ENCODE results near the gene PCGF6.
A peak's percentile ranks its signal among the peaks of the same experiment; 100 is the strongest.
"Not testable (repeated sequence)": the region's sequence is repeated elsewhere in the genome, so short reads cannot be mapped to it uniquely, and the experiment has no call there.

PCGF6 gene, protein sequence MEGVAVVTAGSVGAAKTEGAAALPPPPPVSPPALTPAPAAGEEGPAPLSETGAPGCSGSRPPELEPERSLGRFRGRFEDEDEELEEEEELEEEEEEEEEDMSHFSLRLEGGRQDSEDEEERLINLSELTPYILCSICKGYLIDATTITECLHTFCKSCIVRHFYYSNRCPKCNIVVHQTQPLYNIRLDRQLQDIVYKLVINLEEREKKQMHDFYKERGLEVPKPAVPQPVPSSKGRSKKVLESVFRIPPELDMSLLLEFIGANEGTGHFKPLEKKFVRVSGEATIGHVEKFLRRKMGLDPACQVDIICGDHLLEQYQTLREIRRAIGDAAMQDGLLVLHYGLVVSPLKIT

DNA sequence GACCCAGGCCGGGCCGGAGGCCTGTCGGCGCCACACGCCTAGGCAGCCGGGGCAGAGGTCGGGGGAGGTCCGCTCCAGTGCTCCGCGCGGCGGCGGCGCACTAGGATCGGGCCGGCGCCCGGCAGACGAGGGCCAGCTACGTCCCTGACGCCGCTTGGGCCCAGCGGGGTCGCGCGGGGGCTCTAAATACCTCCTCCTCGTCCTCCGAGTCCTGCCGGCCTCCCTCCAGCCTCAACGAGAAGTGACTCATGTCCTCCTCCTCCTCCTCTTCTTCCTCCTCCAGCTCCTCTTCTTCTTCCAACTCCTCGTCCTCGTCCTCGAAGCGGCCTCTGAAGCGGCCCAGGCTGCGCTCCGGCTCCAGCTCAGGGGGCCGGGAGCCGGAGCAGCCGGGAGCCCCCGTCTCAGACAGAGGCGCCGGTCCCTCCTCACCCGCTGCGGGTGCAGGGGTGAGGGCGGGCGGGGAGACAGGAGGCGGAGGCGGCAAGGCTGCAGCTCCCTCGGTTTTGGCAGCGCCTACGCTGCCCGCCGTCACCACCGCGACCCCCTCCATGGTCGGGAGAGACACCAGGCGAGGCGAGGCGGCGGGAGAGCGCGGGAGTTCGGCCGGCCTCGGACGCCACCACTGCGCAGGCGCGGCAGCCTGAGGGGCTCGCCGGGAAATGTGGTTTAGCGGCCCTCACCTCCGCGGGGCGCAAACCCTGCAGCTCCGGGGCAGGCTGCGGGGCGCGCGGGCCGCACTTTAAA, at the start of gene PCGF6:
TSS of gene PCGF6 (minus strand) at position 624 of the 744 bp plus-strand sequence. CDS start at position 550, 74 bp downstream.
- peak; percentile 93 for DNase-seq

DNA sequence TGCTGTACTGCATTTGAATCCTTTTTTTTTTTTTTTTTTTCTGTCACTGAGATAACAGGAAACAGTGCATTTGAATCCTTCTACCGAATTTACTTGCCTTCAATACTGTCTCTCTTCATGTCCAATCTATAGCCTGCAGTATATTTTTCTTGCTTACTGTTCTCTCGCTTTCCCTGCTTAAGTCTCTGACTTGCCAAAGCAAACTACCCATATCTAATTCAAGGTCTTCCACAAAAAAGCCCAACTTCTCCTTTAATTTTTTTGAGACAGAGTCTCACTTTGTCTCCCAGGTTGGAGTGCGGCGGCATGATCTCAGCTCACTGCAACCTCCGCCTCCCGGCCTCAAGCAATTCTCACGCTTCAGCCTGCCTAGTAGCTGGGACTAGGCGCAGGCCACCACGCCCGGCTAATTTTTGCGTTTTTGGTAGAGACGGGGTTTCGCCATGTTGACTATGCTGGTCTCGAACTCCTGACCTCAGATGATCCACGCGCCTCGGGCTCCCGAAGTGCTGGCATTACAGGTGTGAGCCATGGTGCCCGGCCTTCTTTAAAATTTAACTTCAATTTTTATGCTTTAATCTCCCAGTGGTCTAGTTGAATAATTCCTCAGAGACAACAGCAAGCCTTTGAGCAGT, 46.4 kb upstream of the PCGF6 start:
- peak; percentile 12 for DNase-seq

DNA sequence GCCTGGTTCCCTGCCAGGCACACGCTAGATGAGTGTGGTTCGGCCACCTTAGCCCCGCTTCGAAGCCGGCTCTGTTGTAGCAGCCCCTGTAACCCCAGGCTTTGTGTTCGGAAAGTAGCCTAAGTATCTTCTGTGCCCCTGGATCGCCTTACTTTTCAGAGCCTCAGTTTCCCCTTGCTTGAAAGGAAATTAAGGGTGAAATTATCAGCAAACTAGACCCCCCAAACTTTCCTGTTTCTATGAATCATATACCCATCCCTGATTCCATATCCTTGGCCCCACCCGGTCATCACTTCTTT, 45.8 kb upstream of the PCGF6 start:
- no peak for DNase-seq

DNA sequence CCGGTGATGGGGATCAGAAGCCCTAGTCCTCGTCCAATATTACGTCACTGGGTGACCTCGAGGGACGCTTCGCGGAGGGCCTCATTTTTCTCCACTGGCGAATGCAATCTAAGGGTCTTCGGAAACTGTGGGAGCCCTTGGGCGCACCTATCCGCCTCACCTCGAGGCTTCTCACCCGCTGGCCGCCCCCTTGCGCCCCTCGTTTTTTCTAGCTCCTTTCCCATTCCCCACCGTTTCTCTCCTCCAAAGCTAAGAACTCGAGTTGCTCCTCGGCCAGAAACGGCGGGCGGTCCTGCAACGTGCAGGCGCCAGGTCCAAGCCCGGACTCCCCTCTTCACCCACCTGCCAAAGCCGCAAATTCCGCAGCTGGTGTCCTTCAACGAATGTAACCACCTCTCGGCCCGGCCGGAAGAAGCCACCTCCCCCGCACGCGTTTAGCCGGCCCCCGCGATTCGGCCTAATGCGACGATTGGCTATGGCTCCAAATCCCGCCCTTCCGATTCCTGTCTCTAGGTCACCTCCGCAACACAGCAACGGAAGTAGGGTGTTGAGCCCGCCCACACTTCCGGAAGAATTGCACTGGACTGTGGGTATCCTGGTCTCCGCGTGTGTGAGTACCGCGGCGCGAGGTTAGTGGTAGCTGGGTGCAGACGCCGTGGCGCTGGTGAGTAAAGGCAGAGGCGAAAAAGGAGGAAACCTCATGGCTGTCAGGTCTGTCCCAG, 45.3 kb upstream of the PCGF6 start, which contains the start of the genes ATP5MK and PDCD11:
TSS of gene ATP5MK (minus strand) at position 409 of the 722 bp plus-strand sequence. CDS start 4,018 bp downstream, outside the sequence.
TSS of gene PDCD11 (plus strand) at position 560 of the 722 bp plus-strand sequence. CDS start 1,801 bp downstream, outside the sequence.
- DNase-seq: peak; percentile 100

DNA sequence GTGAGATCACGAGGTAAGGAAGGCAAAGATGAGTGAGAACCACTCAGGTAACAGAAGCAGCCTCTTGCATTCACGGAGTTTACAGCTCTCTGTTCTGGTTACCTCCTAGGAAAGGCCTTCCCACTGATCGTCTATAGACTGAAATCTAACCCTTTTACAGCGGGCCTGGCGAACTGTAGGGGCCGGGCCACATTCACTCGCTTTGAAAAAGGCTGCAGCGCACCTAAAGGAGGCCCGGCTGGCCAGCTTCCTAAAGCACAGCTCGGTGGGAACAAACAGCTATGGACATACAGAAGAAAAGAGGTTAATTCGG, 44.8 kb upstream of the PCGF6 start:
- peak; percentile 43 for DNase-seq

DNA sequence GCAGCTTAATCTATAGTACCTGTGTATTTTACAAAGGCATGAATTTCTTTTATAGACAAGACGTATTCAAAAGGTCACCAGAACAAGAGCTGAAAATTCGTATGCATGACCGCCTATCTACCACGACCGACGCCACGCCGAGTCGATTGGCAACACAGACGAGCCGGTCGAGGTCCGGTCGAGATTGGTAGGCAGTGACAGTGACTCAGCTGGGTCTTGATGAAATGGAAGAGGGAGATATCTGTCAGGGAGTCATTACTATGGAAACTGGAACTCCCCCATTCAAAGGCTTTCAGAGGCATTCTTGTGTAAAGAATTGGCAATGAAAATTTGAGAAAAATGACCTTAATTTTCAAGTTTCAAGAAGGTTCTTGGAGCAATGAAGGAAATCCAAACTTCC, 43.2 kb upstream of the PCGF6 start:
- DNase-seq: peak; percentile 32

DNA sequence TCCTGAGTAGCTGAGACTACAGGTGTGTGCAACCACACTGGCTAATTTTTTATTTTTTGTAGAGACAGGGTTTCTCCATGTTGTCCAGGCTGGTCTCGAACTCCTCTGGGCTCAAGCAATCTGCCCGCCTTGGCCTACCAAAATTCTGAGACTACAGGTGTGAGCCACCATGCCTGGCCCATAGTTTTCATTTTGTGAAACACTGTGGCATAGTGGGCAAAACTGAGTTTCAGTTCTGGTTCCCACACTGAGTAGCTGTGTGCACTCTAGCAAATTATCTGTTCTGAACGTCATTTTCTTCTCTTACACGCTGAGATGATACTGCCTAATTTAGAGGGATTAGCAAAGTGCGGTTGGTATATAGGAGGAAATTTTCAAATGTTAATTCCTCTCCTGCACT, 31.8 kb upstream of the PCGF6 start:
- DNase-seq: no peak

DNA sequence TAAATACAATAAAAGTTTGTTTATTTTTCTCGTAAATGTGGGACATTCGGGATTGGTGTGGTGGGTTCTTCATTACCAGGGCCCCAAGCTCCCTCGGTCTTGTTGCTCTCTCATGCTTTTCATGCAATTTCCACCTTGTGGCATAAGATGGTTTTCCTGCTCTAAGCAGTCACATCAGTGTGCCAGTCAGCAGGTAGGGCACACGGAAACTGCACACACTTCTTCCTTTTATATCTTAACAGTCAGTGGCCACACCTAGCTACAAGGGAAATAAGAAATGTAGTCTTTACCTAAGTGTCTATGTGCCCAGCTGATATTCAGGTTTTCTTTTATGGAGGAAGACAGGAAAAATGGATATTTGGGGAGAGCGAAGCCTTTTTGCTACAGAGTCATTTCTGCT, 23.3 kb upstream of the PCGF6 start:
- DNase-seq: no peak

DNA sequence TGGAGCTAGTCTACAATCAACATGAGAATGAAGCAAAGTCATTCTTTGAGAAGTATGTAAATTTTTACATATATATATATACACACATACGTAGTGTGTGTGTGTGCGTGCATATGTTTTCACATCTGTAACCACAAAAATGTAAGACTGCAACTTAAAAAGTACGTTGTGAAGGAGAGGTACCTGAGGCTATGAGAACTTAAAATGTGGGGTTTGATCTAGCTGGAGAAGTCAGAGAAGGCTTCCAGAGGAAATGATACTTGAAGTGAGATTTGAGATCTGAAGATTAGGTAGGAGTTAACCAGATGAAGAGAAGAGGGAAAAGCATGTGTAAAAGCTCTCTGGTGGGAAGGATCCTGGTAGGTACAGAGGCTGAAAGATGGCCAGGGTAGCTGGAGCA, 22.6 kb upstream of the PCGF6 start:
- no peak for DNase-seq

DNA sequence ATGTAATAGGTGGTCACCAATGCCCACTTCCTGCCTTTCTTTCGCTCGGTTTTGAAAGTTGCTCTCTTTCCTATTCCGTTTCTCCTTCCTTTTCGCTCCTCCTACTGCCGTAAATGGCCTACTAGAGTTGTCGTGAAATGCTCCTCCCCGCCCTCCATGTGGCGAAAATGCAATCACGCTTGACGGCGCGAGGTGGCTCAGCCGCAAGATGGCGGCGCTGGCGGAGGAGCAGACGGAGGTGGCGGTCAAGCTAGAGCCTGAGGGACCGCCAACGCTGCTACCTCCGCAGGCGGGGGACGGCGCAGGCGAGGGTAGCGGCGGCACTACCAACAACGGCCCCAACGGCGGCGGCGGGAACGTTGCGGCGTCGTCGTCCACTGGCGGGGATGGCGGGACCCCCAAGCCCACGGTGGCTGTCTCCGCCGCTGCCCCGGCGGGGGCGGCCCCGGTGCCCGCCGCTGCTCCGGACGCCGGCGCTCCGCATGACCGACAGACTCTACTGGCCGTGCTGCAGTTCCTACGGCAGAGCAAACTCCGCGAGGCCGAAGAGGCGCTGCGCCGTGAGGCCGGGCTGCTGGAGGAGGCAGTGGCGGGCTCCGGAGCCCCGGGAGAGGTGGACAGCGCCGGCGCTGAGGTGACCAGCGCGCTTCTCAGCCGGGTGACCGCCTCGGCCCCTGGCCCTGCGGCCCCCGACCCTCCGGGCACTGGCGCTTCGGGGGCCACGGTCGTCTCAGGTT, 17.0 kb upstream of the PCGF6 start, which contains the start of gene TAF5:
TSS of gene TAF5 (plus strand) at position 195 of the 737 bp plus-strand sequence. CDS start at position 209, 14 bp downstream.
- DNase-seq: peak; percentile 99

DNA sequence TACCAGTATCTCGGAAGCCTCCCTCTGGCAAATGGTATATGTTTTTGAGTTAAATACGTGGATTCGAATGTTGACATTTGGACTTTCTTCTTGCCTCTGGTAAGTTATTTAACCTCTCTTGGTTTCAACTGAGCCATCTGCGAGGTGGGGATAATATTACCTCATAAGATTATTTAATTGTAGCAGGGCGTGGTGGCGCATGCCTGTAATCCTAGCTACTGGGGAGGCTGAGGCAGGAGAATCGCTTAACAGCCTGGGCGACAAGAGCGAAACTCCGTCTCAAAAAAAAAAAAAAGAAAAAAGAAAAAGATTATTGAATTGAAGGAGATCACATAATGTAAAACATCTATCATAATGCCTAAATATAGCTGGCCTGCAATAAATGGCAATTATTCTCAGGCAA, 16.4 kb upstream of the PCGF6 start:
- DNase-seq: no peak

DNA sequence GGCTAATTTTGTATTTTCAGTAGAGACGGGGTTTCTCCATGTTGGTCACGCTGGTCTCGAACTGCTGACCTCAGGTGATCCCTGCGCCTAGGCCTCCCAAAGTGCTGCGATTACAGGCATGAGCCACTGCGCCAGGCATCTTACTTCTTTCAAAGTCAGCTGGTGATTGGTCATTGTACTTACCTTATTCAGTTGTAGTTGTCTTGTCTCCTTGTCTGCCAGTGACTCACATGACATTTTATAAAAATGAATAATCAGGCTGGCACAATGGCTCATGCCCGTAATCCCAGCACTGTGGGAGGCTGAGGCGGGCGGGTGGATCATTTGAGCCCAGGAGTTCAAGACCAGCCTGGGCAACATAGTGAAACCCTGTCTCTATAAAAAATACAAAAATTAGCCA, 9.9 kb upstream of the PCGF6 start:
- DNase-seq: not testable (repeated sequence)

DNA sequence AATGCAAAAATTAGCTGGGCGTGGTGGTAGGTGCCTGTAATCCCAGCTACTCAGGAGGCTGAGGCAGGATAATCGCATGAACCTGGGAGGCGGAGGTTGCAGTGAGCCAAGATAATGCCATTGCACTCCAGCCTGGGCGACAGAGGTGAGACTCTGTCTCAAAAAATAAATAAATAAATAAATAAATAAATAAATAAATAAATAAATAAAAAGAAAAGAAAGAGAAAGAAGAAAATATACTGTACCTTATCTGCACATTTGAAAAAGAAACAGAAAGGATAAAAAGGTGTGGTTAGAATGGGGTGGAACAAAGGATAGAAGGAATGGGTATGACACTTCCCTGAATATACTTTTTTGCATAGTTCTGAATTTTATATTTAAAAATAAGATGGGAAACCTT, 8.6 kb upstream of the PCGF6 start:
- DNase-seq: not testable (repeated sequence)

DNA sequence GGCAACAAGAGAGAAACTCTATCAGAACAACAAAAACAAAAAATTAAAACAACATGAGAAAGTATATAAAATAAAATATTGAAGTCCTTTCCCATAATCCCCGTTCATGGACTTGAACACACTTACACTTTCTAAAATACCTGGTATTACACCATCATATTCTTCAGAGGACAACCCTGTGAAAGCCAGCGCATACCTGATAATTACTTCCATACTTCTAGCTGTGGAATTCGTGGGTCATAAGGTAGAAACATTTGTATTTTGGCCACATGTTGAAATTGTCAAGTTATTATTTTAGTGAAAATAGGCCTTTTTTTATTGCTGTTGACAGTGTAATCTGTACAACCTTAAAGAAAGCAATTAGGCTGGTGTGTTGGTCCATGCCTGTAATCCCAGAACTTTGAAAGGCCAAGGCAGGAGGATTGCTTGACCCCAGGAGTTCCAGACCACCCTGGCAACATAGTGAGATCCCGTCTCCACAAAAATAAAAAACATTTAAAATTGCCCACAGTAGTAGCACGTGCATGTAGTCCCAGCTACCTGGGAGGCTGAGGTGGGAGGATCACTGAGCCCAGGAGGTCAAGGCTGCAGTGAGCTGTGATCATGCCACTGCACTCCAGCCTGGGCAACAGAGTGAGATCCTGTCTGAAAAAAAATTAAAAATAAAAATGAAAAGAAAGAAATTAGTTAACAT, 5.1 kb upstream of the PCGF6 start:
- DNase-seq: no peak

DNA sequence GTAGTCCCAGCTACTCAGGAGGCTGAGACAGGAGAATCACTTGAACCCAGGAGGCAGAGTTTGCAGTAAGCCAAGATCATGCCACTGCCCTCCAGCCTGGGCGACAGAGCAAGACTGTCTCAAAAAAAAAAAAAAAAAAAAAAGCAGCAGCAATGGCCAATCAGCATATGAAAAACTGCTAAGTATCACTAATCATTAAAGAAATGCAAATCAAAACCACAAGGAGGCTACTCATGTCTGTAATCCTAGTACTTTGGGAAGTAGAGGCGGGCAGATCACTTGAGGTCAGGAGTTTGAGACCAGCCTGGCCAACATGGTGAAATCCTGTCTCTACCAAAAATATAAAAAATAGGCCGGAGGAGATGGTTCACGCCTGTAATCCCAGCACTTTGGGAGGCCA, 3.6 kb upstream of the PCGF6 start:
- DNase-seq: not testable (repeated sequence)

DNA sequence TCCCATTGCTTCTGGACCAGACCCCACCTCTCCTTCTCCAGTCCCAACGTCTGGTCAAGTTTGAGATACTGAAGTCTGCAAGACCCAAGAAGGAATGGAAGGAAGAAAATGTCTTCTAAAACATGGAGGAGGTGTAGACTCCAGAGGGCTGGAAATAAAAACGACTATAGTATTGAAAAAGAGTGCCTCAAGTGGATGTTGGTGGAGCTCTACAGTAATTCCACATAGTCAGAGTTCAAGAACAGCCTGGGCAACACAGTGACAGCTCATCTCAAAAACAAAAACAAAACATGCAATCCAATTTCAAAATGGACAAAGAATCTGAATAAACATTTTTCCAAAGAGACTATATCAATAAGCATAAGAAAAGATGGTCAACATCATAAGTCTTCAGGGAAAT, 2.3 kb upstream of the PCGF6 start:
- DNase-seq: peak; percentile 46

DNA sequence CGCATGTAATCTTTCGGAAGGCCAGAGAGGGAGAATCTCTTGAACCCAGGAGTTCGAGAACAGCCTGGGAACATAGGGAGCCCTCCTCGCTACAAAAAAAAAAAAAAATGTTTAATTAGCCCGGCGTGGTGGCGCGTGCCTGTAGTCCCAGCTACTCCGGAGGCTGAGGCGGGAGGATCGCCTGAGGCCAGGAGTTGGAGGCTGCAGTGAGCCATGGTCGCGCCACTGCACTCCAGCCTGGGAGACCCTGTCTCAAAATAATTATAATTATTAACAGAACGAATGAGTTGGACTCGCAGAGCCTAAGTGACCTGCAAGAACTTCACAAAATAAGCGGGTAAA, 794 bp downstream of the PCGF6 start:
- DNase-seq: no peak

DNA sequence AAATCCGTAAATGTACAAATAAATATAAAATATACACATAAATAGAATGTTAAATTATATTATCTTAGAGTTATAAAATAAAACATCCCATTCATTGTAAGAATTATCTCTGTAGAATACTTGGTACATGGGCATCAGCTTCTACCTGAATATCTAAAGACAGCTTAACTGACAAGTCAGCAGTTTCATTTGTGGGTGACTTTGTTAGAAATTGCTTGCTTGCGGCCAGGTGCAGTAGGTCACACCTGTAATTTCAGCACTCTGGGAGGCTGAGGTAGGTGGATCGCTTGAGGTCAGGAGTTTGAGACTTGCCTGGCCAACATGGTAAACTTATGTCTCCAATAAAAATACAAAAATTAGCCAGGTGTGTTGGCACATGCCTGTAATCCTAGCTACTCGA, 14.6 kb downstream of the PCGF6 start:
- DNase-seq: no peak

DNA sequence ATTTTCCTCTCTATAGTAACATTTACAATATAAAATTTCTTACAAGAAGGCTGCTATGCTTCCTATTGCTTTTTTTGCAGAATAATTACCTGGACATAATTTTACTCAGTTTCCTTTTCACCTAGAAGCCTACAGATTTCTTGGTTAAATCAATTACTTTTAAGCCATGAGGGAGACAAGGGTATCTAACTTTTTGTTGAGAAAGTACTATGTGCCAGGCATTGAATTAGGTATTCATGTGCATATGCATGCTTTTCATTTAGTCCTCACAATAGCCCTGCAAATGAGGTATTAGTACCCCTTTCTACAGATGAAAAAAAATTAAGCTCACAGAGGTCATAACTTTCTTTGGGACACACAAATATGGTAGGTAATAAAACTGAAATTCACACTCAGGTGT, 16.4 kb downstream of the PCGF6 start:
- no peak for DNase-seq

DNA sequence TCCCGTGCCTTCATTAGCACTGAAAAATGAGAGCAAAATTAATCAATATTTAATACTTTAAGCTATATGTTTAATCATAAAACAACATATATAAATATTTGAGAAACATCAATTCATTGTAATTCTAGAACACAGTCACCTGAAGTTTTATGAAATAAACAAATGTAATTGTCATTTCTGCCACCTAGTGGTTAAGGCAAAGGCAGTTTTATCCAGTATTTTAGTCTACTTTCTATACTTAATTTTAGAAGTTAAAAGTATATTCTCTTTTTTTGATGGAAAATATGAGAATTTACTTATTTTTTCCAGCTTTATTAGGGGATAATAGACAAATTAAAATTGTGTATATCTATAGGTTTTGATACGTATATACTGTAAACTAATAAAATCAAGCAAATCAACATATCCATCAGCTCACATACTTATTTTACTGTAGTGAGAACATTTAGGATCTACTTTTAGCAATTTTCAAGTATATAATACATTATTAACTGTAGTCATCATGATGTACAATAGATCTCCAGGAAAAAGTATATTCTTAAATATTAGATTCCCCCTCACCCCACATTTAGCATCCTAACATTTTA, 16.9 kb downstream of the PCGF6 start:
- peak; percentile 59 for DNase-seq

DNA sequence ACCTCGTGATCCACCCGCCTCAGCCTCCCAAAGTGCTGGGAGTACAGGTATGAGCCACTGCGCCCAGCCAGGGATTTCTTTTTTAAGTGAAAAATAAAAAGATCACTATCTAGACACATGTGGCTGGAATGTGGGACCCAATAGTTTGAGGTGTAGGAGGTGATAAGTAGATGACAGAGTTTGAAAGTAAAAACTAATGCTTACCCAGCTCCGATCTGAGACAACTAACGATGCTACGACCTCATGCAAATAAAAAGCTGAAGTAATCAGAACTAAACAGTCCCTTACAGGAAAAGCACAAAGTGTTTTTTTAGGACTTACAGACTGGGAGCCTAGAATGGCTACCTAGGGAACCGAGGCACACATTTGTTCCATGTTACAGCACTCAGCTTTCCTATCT, 23.0 kb downstream of the PCGF6 start:
- DNase-seq: no peak

DNA sequence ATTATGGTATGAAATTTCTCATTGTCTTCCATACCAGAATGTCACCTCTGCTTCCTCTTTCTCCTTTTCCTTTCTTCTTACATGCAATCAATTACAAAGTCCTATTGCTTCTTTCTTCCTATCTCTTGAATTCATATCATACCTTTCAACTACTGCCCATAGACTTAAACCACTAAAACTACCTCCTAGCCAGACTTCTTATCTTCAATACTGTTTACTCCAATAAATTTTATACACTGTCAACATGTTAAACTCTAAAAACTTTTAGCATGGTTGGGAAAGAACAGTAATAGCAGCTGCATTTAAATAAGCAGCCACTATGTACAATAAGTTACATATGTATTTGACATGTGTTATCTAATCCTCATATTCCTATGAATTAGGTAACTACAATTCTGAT, 34.9 kb downstream of the PCGF6 start:
- no peak for DNase-seq
